Gastrocnemius medialis (tissue), 4 donors: Measurements from ENCODE around the gene TMEM163. TPM values are rescaled to one million over a fixed set of nuclear protein-coding genes. Genes with fewer than 3 reads are reported as not detected.

Experiments used
- ATAC-seq, 2 donors: fragments of 150-250 bp; one replicate each; pipeline ENCODE4 v1.9.1; 2016
- DNase-seq, 2 donors: peaks; one replicate each; pipeline ENCODE4 v3.0.0-alpha.2; 2019
- H3K27ac ChIP-seq, 4 donors: fragments of 200-600 bp; sonication (generic); 1 replicate in 1 of 4; 2 replicates in 3 of 4; pipeline ENCODE4 v1.5.1; 2016 to 2018; ENCODE audit warnings: mild to moderate bottlenecking in 2 of 4, moderate library complexity in 1 of 4
- H3K27me3 ChIP-seq, 3 donors: fragments of 200-600 bp; sonication (generic) in 2 of 3; 1 replicate in 1 of 3; 2 replicates in 2 of 3; pipeline versions ENCODE4 v1.5.1 to v1.6.0; 2016 to 2019; ENCODE audit warnings: mild to moderate bottlenecking in 1 of 3, moderate library complexity in 1 of 3
- H3K36me3 ChIP-seq, 2 donors: fragments of 200-600 bp; sonication (generic) in 1 of 2; one replicate each; pipeline ENCODE4 v1.5.1; 2017 to 2018
- H3K4me1 ChIP-seq, 2 donors: fragments of 200-600 bp; sonication (generic) in 1 of 2; one replicate each; pipeline ENCODE4 v1.5.1; 2016 to 2017; ENCODE audit warnings: mild to moderate bottlenecking in 2 of 2
- H3K4me3 ChIP-seq, 4 donors: fragments of 200-600 bp; sonication (generic) in 3 of 4; 1 replicate in 1 of 4; 2 replicates in 3 of 4; pipeline ENCODE4 v1.5.1; 2016 to 2019; ENCODE audit warnings: mild to moderate bottlenecking in 2 of 4
- H3K9me3 ChIP-seq, 3 donors: fragments of 200-600 bp; sonication (generic) in 2 of 3; 1 replicate in 1 of 3; 2 replicates in 2 of 3; pipeline ENCODE4 v1.5.1; 2016 to 2019
- POLR2A ChIP-seq, 2 donors: fragments of 450-650 bp; IDR thresholded peaks; one replicate each; pipeline ENCODE4 v1.6.1; 2017; ENCODE audit warnings: antibody characterized with exemption in 2 of 2, mild to moderate bottlenecking in 2 of 2, moderate library complexity in 2 of 2
- in situ Hi-C, 4 donors: fragments of 200-750 bp; cut with MboI; loops; one replicate each; pipeline versions ENCODE4 v1.15.0 to v1.8.0; 2017; ENCODE audit warnings: low sequenced_read_pairs in 4 of 4
- intact Hi-C: fragments of 100-400 bp; cut with DNase I; formaldehyde crosslinking; loops from one replicate; pipeline ENCODE4 v1.15.1; 2023; ENCODE audit warnings: low total_unique reads
- total RNA-seq, 4 donors: library from RNA; depleted of rRNA; stranded (reverse); fragments of >200 nt; gene quantifications; one replicate each; pipeline versions ENCODE4 v1.1.0 to v1.2.3, GENCODE V29; 2016
- TF ChIP-seq, protein P1 (sequence below), 5 experiments: fragments of 450-650 bp in 3 of 5; fragments of 200-600 bp in 2 of 5; sonication (generic) in 2 of 5; IDR thresholded peaks in 4 of 5; conservative IDR thresholded peaks in 1 of 5; 1 replicate in 4 of 5; 2 replicates in 1 of 5; pipeline ENCODE4 v1.5.1; 2016 to 2019; ENCODE audit warnings: antibody characterized with exemption in 5 of 5, mild to moderate bottlenecking in 3 of 5, moderate library complexity in 3 of 5

Gene TMEM163
- total RNA-seq, 4 donors from 2014 or later: not detected

DNA sequence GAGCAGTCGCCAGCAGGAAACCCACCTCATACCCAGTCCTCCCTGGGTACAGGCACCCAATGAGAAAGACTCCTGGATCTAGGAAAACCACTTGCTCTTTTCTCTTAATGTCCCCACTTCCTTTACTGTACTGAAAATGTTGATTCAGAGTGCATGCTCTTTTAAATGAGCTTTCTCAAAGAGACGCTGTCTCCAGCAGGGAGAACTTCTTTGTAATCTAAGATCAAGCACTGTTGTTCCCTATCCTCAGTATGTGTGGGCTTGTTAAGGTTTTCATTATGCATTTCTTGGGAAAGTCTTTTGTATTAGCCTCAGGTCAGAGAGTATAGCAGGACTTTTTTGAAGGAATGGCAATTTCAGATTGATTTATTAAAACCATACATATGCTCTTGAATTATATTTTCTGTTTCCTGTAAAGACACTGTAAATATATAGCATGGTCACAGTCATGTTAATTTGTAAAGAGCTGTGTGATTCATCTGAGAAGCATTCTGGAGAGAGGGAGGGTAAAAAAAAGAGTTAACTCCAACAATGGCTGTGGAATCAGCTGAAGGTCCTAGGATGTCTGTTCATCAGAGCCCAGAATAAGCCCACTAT is 286.9 kb downstream of the TMEM163 start:
- H3K9me3 ChIP-seq: no peaks in the 10 kb centered on the region
- H3K4me3 ChIP-seq: no peak overlapping the region
- in situ Hi-C loops (no loop called here), intact Hi-C loops (no loop called here)
- H3K36me3 ChIP-seq: no peaks in the 10 kb centered on the region
- ATAC-seq (no peak), DNase-seq (no peak)
- no peaks in the 10 kb centered on the region for H3K27me3 ChIP-seq
- no peak overlapping the region for H3K27ac ChIP-seq
- TF ChIP-seq, protein P1, sequence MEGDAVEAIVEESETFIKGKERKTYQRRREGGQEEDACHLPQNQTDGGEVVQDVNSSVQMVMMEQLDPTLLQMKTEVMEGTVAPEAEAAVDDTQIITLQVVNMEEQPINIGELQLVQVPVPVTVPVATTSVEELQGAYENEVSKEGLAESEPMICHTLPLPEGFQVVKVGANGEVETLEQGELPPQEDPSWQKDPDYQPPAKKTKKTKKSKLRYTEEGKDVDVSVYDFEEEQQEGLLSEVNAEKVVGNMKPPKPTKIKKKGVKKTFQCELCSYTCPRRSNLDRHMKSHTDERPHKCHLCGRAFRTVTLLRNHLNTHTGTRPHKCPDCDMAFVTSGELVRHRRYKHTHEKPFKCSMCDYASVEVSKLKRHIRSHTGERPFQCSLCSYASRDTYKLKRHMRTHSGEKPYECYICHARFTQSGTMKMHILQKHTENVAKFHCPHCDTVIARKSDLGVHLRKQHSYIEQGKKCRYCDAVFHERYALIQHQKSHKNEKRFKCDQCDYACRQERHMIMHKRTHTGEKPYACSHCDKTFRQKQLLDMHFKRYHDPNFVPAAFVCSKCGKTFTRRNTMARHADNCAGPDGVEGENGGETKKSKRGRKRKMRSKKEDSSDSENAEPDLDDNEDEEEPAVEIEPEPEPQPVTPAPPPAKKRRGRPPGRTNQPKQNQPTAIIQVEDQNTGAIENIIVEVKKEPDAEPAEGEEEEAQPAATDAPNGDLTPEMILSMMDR (IDR thresholded peaks at IDR 0.05 in 4 of 5, conservative IDR thresholded peaks at IDR 0.05 in 1 of 5): no peak
- TF ChIP-seq POLR2A (IDR thresholded peaks at IDR 0.05): no peak
- no peaks in the 10 kb centered on the region for H3K4me1 ChIP-seq

DNA sequence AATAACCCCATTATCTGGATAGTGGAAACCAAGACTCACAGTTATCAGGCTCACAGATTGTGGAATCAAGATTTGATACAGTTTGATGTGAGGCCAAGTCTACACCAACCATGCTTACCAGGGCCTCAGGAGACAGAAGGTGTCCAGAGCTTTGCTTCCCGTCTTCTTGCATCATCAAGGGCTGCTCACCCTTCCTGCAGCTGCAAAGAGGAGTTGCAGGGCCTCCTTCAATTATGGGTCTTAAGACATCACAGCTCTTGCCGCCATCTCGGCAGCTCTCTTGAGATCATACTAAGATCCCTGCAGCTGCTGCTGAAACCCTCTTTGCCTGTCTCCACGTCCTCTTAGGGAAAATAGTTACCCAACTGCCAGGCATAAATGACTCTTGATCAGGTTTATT is 288.9 kb downstream of the TMEM163 start:
- Histone ChIP-seq H3K27me3 (no peaks in the 10 kb centered on the region), H3K27ac (no peak overlapping the region), H3K4me3 (no peak overlapping the region), H3K9me3 (no peaks in the 10 kb centered on the region), H3K4me1 (no peaks in the 10 kb centered on the region), H3K36me3 (no peaks in the 10 kb centered on the region)
- no peak for TF ChIP-seq POLR2A (IDR thresholded peaks at IDR 0.05)
- TF ChIP-seq, protein P1 (IDR thresholded peaks at IDR 0.05 in 4 of 5, conservative IDR thresholded peaks at IDR 0.05 in 1 of 5): no peak
- ATAC-seq (no peak), DNase-seq (no peak)
- intact Hi-C loops (no loop called here), in situ Hi-C loops (no loop called here)

DNA sequence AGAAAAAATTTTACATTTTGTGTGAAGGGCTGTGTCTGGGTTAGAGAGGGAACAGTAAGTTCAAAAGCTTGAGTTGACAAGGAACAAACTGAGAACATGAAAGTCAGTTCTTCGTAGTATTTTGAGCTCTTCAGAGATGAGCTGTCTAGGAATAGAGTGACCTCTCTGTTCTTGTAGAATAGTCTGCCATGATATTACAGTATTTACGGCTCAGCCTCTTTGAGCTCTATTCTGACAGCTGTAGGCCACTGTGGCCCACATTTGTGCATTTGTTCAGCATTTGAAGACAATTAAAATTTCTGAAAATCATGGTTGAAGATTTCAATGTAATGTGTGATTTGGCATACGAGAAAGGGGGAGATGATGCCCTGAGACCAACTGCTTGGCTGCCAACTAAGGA is 292.1 kb downstream of the TMEM163 start:
- in situ Hi-C loops: no loop called here
- no peak for DNase-seq

DNA sequence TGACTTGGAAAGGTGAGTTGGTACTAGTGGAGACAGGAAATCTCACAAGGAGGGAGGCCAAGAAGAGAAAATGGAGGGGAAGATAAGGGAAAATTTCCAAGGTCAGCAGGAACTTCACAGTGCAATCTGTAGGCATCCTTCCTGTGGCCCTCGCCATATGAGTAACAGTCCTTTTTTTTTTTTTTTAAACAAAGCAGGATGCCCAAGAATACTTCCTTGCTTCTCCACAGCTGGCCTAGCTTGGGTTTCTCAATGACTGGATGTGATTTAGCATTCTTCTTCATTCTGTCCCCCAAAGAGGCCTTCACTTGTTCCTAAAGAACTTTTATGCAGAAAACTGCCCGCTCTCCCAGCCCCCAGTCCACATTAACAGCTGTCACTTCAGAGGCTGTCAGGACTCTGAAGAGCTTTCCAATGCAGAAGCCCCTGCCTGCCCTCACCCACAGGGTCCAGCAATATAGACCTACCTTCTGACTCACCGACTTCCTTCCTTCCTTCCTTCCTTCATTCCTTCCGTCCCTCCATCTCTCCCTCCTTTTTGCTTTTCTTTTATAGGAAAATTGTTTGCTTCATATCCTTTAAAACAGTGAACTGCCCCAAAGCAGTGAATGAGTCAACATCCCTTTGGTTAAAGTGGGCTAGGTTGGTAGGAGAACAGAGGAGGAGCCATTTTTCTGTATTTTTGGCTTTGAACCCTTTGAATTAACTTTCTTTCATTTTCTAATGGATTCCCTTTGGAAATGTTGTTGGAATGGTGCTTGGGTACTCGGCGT is 292.9 kb downstream of the TMEM163 start:
- H3K27me3 ChIP-seq: no peaks in the 10 kb centered on the region
- in situ Hi-C loops: no loop called here

More for the DNA sequence above, 292.1 kb downstream of the TMEM163 start:
- H3K27me3 ChIP-seq: no peaks in the 10 kb centered on the region
- peaks cover 0 to 4% of the 10 kb centered on the region in 2 donors for H3K4me1 ChIP-seq
- H3K9me3 ChIP-seq: no peaks in the 10 kb centered on the region
- TF ChIP-seq POLR2A (IDR thresholded peaks at IDR 0.05): no peak
- TF ChIP-seq, protein P1 (IDR thresholded peaks at IDR 0.05 in 4 of 5, conservative IDR thresholded peaks at IDR 0.05 in 1 of 5): no peak
- H3K4me3 ChIP-seq: no peak overlapping the region
- intact Hi-C loops: no loop called here
- no peak for ATAC-seq
- no peak overlapping the region for H3K27ac ChIP-seq
- H3K36me3 ChIP-seq: peaks cover 0 to 3% of the 10 kb centered on the region in 2 donors

More for the DNA sequence above, 292.9 kb downstream of the TMEM163 start:
- ATAC-seq (no peak), DNase-seq (no peak)
- H3K36me3 ChIP-seq: peaks cover 0 to 3% of the 10 kb centered on the region in 2 donors
- H3K9me3 ChIP-seq: no peaks in the 10 kb centered on the region
- H3K4me3 ChIP-seq: no peak overlapping the region
- TF ChIP-seq POLR2A (IDR thresholded peaks at IDR 0.05): no peak
- TF ChIP-seq, protein P1 (IDR thresholded peaks at IDR 0.05 in 4 of 5, conservative IDR thresholded peaks at IDR 0.05 in 1 of 5): no peak
- H3K27ac ChIP-seq: no peak overlapping the region
- peaks cover 5 to 11% of the 10 kb centered on the region in 2 donors for H3K4me1 ChIP-seq
- intact Hi-C loops: no loop called here
